GM10266 (cell line): ENCODE measurements around the gene MYL5.

ENCODE experiments used
- DNase-seq: peaks from one replicate; pipeline ENCODE4 v3.0.0; 2012; ENCODE audit errors: extremely low spot score
- TF ChIP-seq, protein P1 (sequence below): IDR thresholded peaks from 2 replicates; pipeline ENCODE4 v1.5.1; 2012; ENCODE audit warnings: mild to moderate bottlenecking, low read depth; ENCODE audit not compliant: control insufficient read depth, insufficient read depth; ENCODE audit errors: missing control alignments

The MYL5 gene

DNA sequence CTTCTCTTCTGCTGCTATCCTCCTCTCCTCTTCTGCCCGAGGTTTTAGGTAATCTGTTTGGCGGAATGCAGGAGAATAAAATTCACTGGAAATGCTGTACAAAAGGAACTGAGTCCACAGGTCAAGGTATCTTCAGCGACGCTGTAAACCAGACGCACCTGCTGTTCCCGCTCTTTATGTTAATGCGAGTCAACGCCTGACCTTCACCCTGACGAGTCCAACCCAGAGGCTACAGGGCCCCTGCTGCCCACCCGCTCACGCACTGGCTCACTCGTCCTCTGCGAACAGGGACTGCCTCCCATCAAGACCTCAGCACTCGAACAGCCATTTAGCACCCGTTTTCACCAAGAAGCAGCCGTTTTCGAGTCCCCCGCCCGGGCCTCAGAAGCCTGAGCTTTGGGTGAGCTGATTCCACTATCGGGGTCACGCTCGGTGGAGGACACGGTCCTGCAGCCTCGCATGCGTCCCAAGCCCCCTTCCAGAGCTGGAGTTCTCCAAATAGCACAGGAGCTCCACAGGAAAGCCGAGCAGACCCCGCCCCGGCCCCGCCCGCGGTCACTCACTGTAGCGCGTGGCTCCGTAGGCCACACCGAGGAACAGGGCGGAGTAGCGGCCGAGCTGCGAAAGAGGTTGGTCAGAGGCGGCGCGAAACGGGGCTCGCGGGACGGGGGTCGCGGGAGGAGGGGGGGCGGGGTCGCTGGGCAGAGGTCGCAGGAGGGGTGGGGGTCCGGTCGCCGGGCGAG is 822 bp upstream of the MYL5 start:
- TF ChIP-seq, protein P1, sequence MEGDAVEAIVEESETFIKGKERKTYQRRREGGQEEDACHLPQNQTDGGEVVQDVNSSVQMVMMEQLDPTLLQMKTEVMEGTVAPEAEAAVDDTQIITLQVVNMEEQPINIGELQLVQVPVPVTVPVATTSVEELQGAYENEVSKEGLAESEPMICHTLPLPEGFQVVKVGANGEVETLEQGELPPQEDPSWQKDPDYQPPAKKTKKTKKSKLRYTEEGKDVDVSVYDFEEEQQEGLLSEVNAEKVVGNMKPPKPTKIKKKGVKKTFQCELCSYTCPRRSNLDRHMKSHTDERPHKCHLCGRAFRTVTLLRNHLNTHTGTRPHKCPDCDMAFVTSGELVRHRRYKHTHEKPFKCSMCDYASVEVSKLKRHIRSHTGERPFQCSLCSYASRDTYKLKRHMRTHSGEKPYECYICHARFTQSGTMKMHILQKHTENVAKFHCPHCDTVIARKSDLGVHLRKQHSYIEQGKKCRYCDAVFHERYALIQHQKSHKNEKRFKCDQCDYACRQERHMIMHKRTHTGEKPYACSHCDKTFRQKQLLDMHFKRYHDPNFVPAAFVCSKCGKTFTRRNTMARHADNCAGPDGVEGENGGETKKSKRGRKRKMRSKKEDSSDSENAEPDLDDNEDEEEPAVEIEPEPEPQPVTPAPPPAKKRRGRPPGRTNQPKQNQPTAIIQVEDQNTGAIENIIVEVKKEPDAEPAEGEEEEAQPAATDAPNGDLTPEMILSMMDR, result no peak
- no peak for DNase-seq

DNA sequence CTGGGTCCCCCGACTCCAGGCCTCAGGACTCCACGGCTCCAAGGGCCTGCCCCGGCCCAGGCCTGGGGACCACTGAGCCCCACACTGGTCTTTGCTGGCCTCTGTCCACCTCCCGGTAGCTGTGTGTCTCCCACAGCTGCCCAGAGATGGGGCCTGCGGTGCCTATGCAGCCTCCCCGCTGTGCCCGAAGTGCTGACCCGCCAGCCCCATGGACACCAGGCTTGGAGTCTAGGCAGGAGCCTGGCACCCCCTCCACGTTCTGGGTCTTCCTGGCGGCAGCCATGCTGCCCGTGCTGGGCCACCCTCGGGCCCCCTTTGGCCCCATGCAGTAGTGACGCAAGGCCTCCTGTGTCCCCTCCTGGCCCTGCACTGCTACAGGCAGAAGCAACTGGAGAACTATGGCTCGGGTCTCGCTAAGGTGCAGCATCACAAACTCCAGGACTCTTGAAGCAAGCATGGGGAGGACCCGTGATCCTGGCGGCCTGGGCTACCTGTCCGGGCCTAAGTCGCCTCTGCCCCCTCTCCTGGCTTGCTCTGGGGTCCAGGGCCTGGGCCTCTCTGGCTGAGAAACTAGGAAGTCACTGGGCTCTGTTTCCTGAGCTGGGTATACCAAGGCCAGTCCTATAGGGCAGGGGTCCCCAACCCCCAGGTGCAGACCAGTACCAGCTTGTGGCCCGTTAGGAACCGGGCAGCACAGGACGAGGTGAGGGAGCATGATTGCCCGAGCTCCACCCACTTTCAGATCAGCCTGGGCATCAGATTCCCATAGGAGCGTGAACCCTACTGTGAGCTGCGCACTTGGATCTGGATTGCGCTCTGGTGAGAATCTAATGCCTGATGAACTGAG is 917 bp downstream of the MYL5 start:
- TF ChIP-seq, protein P1, result no peak
- DNase-seq, result no peak

DNA sequence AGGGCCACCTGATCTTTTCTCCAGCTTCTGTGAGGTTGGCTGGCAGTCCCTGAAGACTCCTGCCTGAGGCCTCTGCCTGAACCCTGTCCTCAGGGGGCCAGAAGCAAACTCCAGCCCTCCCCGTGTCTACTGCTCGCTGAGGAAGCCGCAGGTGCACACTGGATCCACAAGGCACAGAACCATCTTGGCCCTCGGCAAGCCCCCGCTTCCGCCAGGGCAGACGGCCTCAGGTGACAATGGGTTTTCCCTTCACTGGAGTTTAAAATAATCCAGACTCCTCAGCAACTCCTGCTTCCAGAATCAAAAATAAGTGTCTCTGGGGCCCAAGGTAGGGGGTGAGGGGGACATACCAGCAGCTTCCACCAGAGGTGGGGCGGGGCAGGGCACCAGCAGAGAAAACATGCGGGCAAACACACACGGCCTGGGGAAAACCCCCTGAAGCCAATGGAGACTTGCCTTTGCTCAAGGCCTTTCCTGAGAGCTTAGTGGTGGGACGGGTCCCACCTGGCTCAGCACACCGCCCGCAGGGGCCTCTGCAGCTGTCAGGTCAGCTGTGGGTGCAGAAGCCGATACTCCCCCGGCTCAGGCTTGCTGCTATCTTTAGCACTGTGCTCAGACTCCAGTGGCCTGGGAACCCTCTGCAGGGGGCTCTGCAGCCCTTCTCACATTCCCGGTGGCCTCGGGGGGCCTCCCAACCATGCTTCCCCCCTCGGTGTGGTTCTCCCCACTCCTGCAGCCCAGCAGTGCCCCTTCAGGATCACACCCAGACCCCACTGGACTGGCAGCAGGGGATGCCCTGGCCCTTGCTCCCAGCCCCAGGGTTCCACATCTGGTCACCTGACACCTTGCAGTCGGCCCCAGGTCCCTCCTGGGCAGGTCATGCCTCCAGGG is 1.9 kb downstream of the MYL5 start:
- TF ChIP-seq, protein P1, result no peak
- peak; percentile 83 for DNase-seq

DNA sequence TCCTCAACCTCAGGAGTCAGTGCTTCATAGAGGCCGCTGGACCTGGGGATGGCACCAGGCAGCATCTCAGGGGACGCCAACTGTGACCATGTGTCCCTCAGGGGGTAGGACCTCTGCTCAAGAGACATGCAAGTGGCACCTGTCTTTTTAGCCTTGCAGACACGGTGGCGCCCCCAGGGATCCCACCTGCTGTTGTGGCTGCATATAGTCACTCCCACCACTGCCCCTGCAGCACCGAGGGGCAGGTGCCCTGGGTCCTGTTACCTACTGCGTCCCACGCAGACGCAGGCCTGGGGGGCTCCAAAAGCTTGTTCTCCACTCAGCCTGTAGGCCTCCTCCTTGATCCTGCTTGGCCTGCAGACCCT is 2.5 kb downstream of the MYL5 start:
- no peak for DNase-seq
- TF ChIP-seq, protein P1, result no peak

DNA sequence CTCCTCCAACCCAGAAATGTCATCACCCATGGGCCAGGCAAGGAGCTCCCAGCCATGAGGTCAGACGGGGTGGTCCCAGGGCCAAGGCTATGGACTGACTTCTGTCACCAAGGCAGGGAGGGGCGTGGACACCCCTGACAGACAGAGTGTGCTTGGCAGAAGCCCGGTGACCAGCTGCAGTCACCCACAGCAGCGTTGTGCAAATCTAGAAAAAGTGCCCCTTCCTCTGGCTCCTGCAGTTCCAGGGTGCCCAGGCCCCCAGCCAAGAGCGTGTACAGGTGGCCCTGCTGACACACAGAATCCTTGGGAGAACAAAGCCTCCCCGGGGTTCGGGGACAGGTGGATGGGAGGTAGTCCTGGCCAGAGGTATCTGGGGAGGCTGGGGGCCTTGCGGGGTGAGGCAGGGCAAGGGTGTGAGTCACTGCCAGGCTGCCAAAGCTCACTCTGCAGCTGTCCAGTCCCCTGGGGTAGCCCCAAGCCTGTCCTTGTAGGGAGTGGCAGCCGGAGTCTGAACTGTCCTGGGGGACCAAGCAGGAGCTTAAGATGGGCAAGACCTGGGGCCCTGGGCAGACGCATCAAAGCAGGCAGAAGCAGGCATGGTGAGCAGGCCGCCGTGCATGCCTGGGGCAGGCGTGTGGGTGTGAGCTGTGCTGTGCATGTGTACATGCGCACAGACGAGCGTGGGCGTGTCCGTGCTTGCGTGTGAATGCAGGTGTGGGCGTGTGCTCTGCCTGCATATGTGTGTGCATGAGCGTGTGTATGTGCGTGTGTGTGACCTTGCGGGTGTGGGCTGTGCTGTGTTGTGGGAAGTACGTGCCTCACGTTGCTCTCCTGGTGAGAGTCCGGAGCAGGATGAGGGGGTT is 3.3 kb downstream of the MYL5 start:
- DNase-seq, result no peak
- TF ChIP-seq, protein P1, result no peak

DNA sequence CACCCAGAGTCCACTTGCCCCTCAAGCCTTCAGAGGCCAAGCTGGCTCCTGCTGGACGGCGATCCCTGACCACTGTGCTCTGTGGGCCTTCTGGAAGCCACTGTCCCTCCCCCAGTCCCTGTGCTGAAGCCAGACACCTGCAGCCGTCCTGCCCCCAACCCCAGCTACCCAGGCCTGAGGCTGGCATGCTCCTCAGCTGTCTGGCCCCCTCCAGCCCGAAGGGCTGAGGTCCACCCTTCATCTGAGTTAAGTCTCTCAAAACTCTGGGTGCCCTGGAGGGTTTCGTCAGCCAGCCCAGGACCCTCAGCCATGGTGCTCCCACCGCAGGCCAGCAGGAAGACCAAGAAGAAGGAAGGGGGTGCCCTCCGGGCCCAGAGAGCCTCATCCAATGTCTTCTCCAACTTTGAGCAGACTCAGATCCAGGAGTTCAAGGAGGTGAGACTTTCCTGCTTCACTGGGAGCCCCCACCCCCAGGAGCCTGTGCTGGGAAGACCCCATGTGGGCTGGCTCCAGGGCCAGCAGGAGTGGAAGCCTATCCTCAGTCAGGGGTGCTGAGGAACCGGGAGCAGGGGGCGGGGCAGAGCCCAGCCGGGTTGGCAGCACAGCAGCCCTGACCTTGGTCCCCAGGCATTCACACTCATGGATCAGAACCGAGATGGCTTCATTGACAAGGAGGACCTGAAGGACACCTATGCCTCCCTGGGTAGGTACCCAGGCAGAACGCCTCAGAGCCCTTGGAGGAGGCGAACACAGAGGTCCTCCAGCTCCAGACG is 4.2 kb downstream of the MYL5 start:
- DNase-seq, result no peak
- TF ChIP-seq, protein P1, result no peak
